Liver (tissue), 3 donors: ENCODE results near the gene BRD3.

ENCODE experiments used
- CTCF ChIP-seq: fragments of 150-350 bp; IDR thresholded peaks from 2 replicates; pipeline ENCODE4 v1.5.1; 2017; ENCODE audit warnings: improper control_type of control experiment, low read depth, low read length; ENCODE audit not compliant: missing input control
- EGR1 ChIP-seq, 2 donors: IDR thresholded peaks; 2 replicates each; pipeline ENCODE4 v1.6.1; 2016 to 2018; ENCODE audit warnings: antibody characterized with exemption in 2 of 2, low read depth in 2 of 2
- MAX ChIP-seq: IDR thresholded peaks from 2 replicates; pipeline ENCODE4 v1.6.1; 2016; ENCODE audit warnings: antibody characterized with exemption
- RAD21 ChIP-seq, 2 donors: IDR thresholded peaks; 2 replicates each; pipeline ENCODE4 v1.6.1; 2016; ENCODE audit warnings: antibody characterized with exemption in 2 of 2, mild to moderate bottlenecking in 2 of 2
- REST ChIP-seq: IDR thresholded peaks from 2 replicates; pipeline ENCODE4 v1.6.1; 2016; ENCODE audit warnings: antibody characterized with exemption, mild to moderate bottlenecking
- SP1 ChIP-seq: IDR thresholded peaks from 2 replicates; pipeline ENCODE4 v1.6.1; 2018; ENCODE audit warnings: antibody characterized with exemption, mild to moderate bottlenecking
- TF ChIP-seq, protein P1 (sequence below): IDR thresholded peaks from 2 replicates; pipeline ENCODE4 v1.6.1; 2016; ENCODE audit warnings: antibody characterized with exemption
- donor health status: healthy.
- donor health status: healthy.

GRCh38 chr9:134054891-134055811 lies 12.7 kb downstream of the BRD3 start:
- no peak for TF ChIP-seq CTCF
- TF ChIP-seq SP1 = no peak
- TF ChIP-seq RAD21 (IDR thresholded peaks at IDR 0.05) = no peak
- no peak for TF ChIP-seq REST
- peak in 1 of 2 donors; percentile 37 for TF ChIP-seq EGR1 (IDR thresholded peaks at IDR 0.05; ENCODE audit: low read depth in 2 of 2)
- TF ChIP-seq, protein P1, sequence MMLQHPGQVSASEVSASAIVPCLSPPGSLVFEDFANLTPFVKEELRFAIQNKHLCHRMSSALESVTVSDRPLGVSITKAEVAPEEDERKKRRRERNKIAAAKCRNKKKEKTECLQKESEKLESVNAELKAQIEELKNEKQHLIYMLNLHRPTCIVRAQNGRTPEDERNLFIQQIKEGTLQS = no peak
- no peak for TF ChIP-seq MAX
